IMR-90 (cell line): ENCODE results near the gene ADAMTS12. TPM values are rescaled to one million over a fixed set of nuclear protein-coding genes. Genes with fewer than 3 reads are reported as not detected.

Experiments
- ATAC-seq: fragments of 200-7000 bp; cut with Tn5 transposase; 2 replicates; pipeline ENCODE4 v1.9.1; 2020; ENCODE audit warnings: low read depth, mild to moderate bottlenecking, moderate library complexity
- BruUV-seq: library from RNA; stranded (reverse); fragments of 400-500 nt; replicated peaks from 2 replicates; lab custom pipeline; 2021; lab: Mats Ljungman, UMichigan
- CTCF ChIA-PET: fragments of 300-600 bp; formaldehyde crosslinking; extraction: SDS; loops from one replicate; lab custom pipeline; 2021; ENCODE audit warnings: antibody characterized with exemption; lab: Yijun Ruan, JAX
- POLR2A ChIA-PET: fragments of 300-600 bp; sonication (Branson Sonifier 250); formaldehyde crosslinking; loops from one replicate; lab custom pipeline; 2022; ENCODE audit warnings: antibody characterized with exemption; ENCODE audit not compliant: unreplicated experiment; lab: Charles Lee
- DNase-seq: peaks from one replicate; pipeline ENCODE4 v3.0.0; 2013
- H2AFZ ChIP-seq: replicated peaks from 2 replicates; pipeline ENCODE3; 2013; ENCODE audit warnings: low read length, mild to moderate bottlenecking; ENCODE audit not compliant: poor library complexity
- H2AK5ac ChIP-seq: 2 replicates; pipeline ENCODE4 v1.6.1; 2013; ENCODE audit warnings: low read depth, low read length, inconsistent platforms
- H2AK9ac ChIP-seq: replicated peaks from 2 replicates; pipeline ENCODE3; 2013; ENCODE audit warnings: mild to moderate bottlenecking, low read depth, low read length, moderate library complexity; ENCODE audit not compliant: poor library complexity
- H2BK120ac ChIP-seq: 2 replicates; pipeline ENCODE4 v1.6.1; 2013; ENCODE audit warnings: low read depth, low read length, inconsistent platforms
- H2BK15ac ChIP-seq: 3 replicates; pipeline ENCODE4 v1.6.1; 2013; ENCODE audit warnings: low read depth, low read length, inconsistent platforms
- H2BK20ac ChIP-seq: 2 replicates; pipeline ENCODE4 v1.6.1; 2013; ENCODE audit warnings: low read depth, mild to moderate bottlenecking, inconsistent platforms, low read length, moderate library complexity
- H2BK5ac ChIP-seq: 2 replicates; pipeline ENCODE4 v1.6.1; 2013; ENCODE audit warnings: mild to moderate bottlenecking, low read depth, low read length, inconsistent platforms; ENCODE audit not compliant: poor library complexity, severe bottlenecking
- H3K14ac ChIP-seq: replicated peaks from 2 replicates; pipeline ENCODE4 v1.6.1; 2013; ENCODE audit warnings: low read depth, low read length, inconsistent platforms
- H3K18ac ChIP-seq: 2 replicates; pipeline ENCODE4 v1.6.1; 2013; ENCODE audit warnings: low read depth, low read length, control low read depth
- H3K23ac ChIP-seq: 2 replicates; pipeline ENCODE4 v1.6.1; 2013; ENCODE audit warnings: low read depth, low read length, inconsistent platforms
- H3K27ac ChIP-seq: 2 replicates; pipeline ENCODE4 v1.5.1; 2013; ENCODE audit warnings: mild to moderate bottlenecking, control low read depth, low read length; ENCODE audit not compliant: insufficient read depth
- H3K27me3 ChIP-seq: 2 replicates; pipeline ENCODE4 v1.6.1; 2013; ENCODE audit warnings: low read length; ENCODE audit not compliant: control insufficient read depth, insufficient read depth
- H3K36me3 ChIP-seq: 2 replicates; pipeline ENCODE4 v1.6.1; 2013; ENCODE audit warnings: low read length, mixed read lengths; ENCODE audit not compliant: control insufficient read depth, insufficient read depth
- H3K4ac ChIP-seq: 2 replicates; pipeline ENCODE4 v1.6.1; 2013; ENCODE audit warnings: low read depth, low read length, inconsistent platforms
- H3K4me1 ChIP-seq: 2 replicates; pipeline ENCODE4 v1.6.1; 2013; ENCODE audit warnings: low read length, mixed read lengths; ENCODE audit not compliant: control insufficient read depth, insufficient read depth
- H3K4me2 ChIP-seq: 2 replicates; pipeline ENCODE4 v1.6.1; 2013; ENCODE audit warnings: low read depth, mild to moderate bottlenecking, control low read depth, low read length, moderate library complexity
- H3K4me3 ChIP-seq: 2 replicates; pipeline ENCODE4 v1.5.1; 2013; ENCODE audit warnings: low read depth, mild to moderate bottlenecking, control low read depth, low read length, moderate library complexity; ENCODE audit not compliant: insufficient read depth
- H3K56ac ChIP-seq: 2 replicates; pipeline ENCODE4 v1.6.1; 2013; ENCODE audit warnings: low read length, inconsistent platforms; ENCODE audit not compliant: insufficient read depth; ENCODE audit errors: extremely low read depth
- H3K79me1 ChIP-seq, 2 experiments: 2 replicates each; pipeline ENCODE4 v1.6.1; 2013; ENCODE audit warnings: low read length in 2 of 2, inconsistent platforms in 1 of 2, low read depth in 1 of 2
- H3K9ac ChIP-seq: 2 replicates; pipeline ENCODE4 v1.6.1; 2013; ENCODE audit warnings: low read depth, low read length, control low read depth
- H3K9me1 ChIP-seq: 2 replicates; pipeline ENCODE4 v1.6.1; 2013; ENCODE audit warnings: low read length, inconsistent platforms; ENCODE audit not compliant: insufficient read depth
- H3K9me3 ChIP-seq: 2 replicates; pipeline ENCODE4 v1.6.1; 2013; ENCODE audit warnings: low read length; ENCODE audit not compliant: control insufficient read depth, insufficient read depth
- H4K20me1 ChIP-seq: 2 replicates; pipeline ENCODE4 v1.6.1; 2013; ENCODE audit warnings: low read length, inconsistent platforms; ENCODE audit not compliant: insufficient read depth
- H4K5ac ChIP-seq: 2 replicates; pipeline ENCODE4 v1.6.1; 2013; ENCODE audit warnings: mild to moderate bottlenecking, low read depth, low read length, control low read depth
- H4K8ac ChIP-seq, 2 experiments: 2 replicates each; pipeline ENCODE4 v1.6.1; 2013; ENCODE audit warnings: low read depth in 2 of 2, low read length in 2 of 2, control low read depth in 1 of 2, inconsistent platforms in 1 of 2
- H4K91ac ChIP-seq: 2 replicates; pipeline ENCODE4 v1.6.1; 2013; ENCODE audit warnings: low read depth, low read length, inconsistent platforms; ENCODE audit not compliant: insufficient read depth
- BHLHE40 ChIP-seq: fragments of 150-350 bp; IDR thresholded peaks from 2 replicates; pipeline ENCODE4 v1.6.1; 2016; ENCODE audit warnings: mild to moderate bottlenecking, low read depth, low read length
- CEBPB ChIP-seq: IDR thresholded peaks from 2 replicates; pipeline ENCODE4 v1.6.1; 2012; ENCODE audit warnings: low read depth, low read length, improper control_type of control experiment
- CHD1 ChIP-seq: IDR thresholded peaks from 2 replicates; pipeline ENCODE4 v1.6.1; 2012; ENCODE audit warnings: low read depth, low read length, improper control_type of control experiment
- CTCF ChIP-seq: conservative IDR thresholded peaks from 2 replicates; pipeline ENCODE4 v1.5.1; 2012; ENCODE audit warnings: mild to moderate bottlenecking, low read depth, low read length, improper control_type of control experiment
- ELK1 ChIP-seq: fragments of 150-350 bp; IDR thresholded peaks from 2 replicates; pipeline ENCODE4 v1.6.1; 2016; ENCODE audit warnings: low read depth, mild to moderate bottlenecking, low read length, moderate library complexity, borderline replicate concordance
- FOS ChIP-seq: fragments of 150-350 bp; IDR thresholded peaks from 2 replicates; pipeline ENCODE4 v1.6.1; 2016; ENCODE audit warnings: low read depth, low read length
- MAFK ChIP-seq: IDR thresholded peaks from 2 replicates; pipeline ENCODE4 v1.6.1; 2012; ENCODE audit warnings: low read depth, low read length, improper control_type of control experiment
- MAZ ChIP-seq: IDR thresholded peaks from 2 replicates; pipeline ENCODE4 v1.6.1; 2012; ENCODE audit warnings: low read depth, mild to moderate bottlenecking, low read length, improper control_type of control experiment, moderate library complexity, borderline replicate concordance
- MXI1 ChIP-seq: IDR thresholded peaks from 2 replicates; pipeline ENCODE4 v1.6.1; 2012; ENCODE audit warnings: low read depth, mild to moderate bottlenecking, low read length, moderate library complexity, borderline replicate concordance
- NFE2L2 ChIP-seq: fragments of 150-350 bp; IDR thresholded peaks from 2 replicates; pipeline ENCODE4 v1.6.1; 2016; ENCODE audit warnings: low read depth, mild to moderate bottlenecking, low read length
- POLR2A ChIP-seq: IDR thresholded peaks from 2 replicates; pipeline ENCODE4 v1.6.1; 2012; ENCODE audit warnings: mild to moderate bottlenecking, low read depth, low read length
- RAD21 ChIP-seq: IDR thresholded peaks from 2 replicates; pipeline ENCODE4 v1.6.1; 2012; ENCODE audit warnings: low read length, improper control_type of control experiment
- RCOR1 ChIP-seq: IDR thresholded peaks from 2 replicates; pipeline ENCODE4 v1.6.1; 2012; ENCODE audit warnings: mild to moderate bottlenecking, low read length, improper control_type of control experiment; ENCODE audit not compliant: insufficient replicate concordance
- RFX5 ChIP-seq: IDR thresholded peaks from 2 replicates; pipeline ENCODE4 v1.8.0; 2012; ENCODE audit warnings: low read depth, mild to moderate bottlenecking, low read length, moderate library complexity
- SMC3 ChIP-seq: fragments of 150-350 bp; IDR thresholded peaks from 2 replicates; pipeline ENCODE4 v1.6.1; 2016; ENCODE audit warnings: low read depth, mild to moderate bottlenecking, antibody characterized with exemption, low read length, moderate library complexity
- USF2 ChIP-seq: fragments of 150-350 bp; IDR thresholded peaks from 2 replicates; pipeline ENCODE4 v1.6.1; 2017; ENCODE audit warnings: mild to moderate bottlenecking, antibody characterized with exemption, low read length, low read depth
- WGBS, 2 experiments: methylation state at CpG; one replicate each; pipeline versions ENCODE4 v1.1.5 to v1.1.7; 2013; ENCODE audit warnings: missing lambda C conversion rate in 2 of 2; ENCODE audit not compliant: insufficient read length in 1 of 2; ENCODE audit errors: extremely low coverage in 2 of 2; 5-methylcytosine and 5-hydroxymethylcytosine counted together
- dilution Hi-C: fragments of 300-500 bp; cut with HindIII; formaldehyde crosslinking; loops from one replicate; pipeline ENCODE4 v1.14.3; 2018; ENCODE audit warnings: low sequenced_read_pairs; ENCODE audit not compliant: unreplicated experiment
- in situ Hi-C: fragments of 300-500 bp; cut with MboI; formaldehyde crosslinking; loops from 3 replicates; pipeline ENCODE4 v1.14.3; 2019; ENCODE audit warnings: low sequenced_read_pairs, inconsistent platforms, mixed read lengths
- intact Hi-C: fragments of 100-400 bp; cut with micrococcal nuclease; formaldehyde crosslinking; loops from 2 replicates; pipeline ENCODE4 v1.10.0; 2022
- polyA plus RNA-seq, 3 experiments: library from polyadenylated mRNA; depleted of rRNA; stranded (reverse); fragments of >200 nt; gene quantifications; 2 replicates each; pipeline ENCODE4 v1.2.3, GENCODE V29; 2012; ENCODE audit warnings: low replicate concordance in 1 of 3
- total RNA-seq: library from RNA; depleted of rRNA; stranded (reverse); fragments of >200 nt; gene quantifications from 2 replicates; pipeline ENCODE4 v1.2.3, GENCODE V29; 2012

ADAMTS12 gene
- total and polyA plus RNA-seq, 2 of the 4 experiments (the other 2 are of a cell fraction): 27.3 to 51.3 TPM

GRCh38 chr5:33758737-33759136 is 133.1 kb downstream of the ADAMTS12 start:
- ChIA-PET POLR2A (no interaction called here), CTCF (no interaction called here)
- WGBS, 2 experiments: no CpG with 5 or more reads among the region's 2 CpGs
- Histone ChIP-seq H4K91ac (no peak overlapping the region), H4K8ac (no peak overlapping the region), H3K27ac (no peak overlapping the region), H4K20me1 (peaks cover 8% of the 10 kb centered on the region; the same call in 1 of the 2 replicates), H3K4me2 (no peak overlapping the region), H3K4me3 (no peak overlapping the region), H2BK5ac (no peak overlapping the region), H3K18ac (no peak overlapping the region), H2BK120ac (no peak overlapping the region), H3K14ac (no peak overlapping the region), H3K27me3 (no peaks in the 10 kb centered on the region), H3K4me1 (peaks cover 9% of the 10 kb centered on the region), H3K56ac (no peak overlapping the region), H3K79me1 (peaks cover 0 to 39% of the 10 kb centered on the region in 2 experiments; a peak in 2 of 4 replicates), H2AFZ (no peak overlapping the region), H2BK20ac (no peak overlapping the region), H3K23ac (no peak overlapping the region), H3K9ac (no peak overlapping the region), H3K4ac (no peak overlapping the region), H3K9me1 (peaks cover 15% of the 10 kb centered on the region), H3K9me3 (no peaks in the 10 kb centered on the region), H3K36me3 (no peaks in the 10 kb centered on the region), H4K5ac (no peak overlapping the region), H2BK15ac (no peak overlapping the region), H2AK9ac (no peak overlapping the region), H2AK5ac (no peak overlapping the region)
- in situ Hi-C loops: no loop called here
- dilution Hi-C loops: no loop called here
- intact Hi-C loops: no loop called here
- DNase-seq (no peak), ATAC-seq (no peak)
- TF ChIP-seq MAFK (no peak), RFX5 (no peak), RAD21 (no peak), BHLHE40 (no peak), SMC3 (no peak), FOS (no peak), MXI1 (no peak), CHD1 (no peak), NFE2L2 (no peak), MAZ (no peak), RCOR1 (no peak), USF2 (no peak), ELK1 (no peak), CTCF (no peak), POLR2A (no peak), CEBPB (no peak)
- no TSS peak for BruUV-seq
